Endometrial microvascular endothelial cells (primary cell): ENCODE results near the gene THYN1. TPM values are rescaled to one million over a fixed set of nuclear protein-coding genes. Genes with fewer than 3 reads are reported as not detected.

Source experiments
- total RNA-seq: library from RNA; depleted of rRNA; stranded (reverse); fragments of >200 nt; gene quantifications from one replicate; pipeline ENCODE4 v1.2.3, GENCODE V29; 2015; ENCODE audit errors: inconsistent ontology term

The THYN1 gene
- total RNA-seq, 1 donor from 2014 or later, result 42.7 TPM

Other genes with a start within 250 kb of the THYN1 start
- 75.9 TPM for gene JAM3, start 184.3 kb downstream of the THYN1 start, total RNA-seq
- gene NCAPD3, start 29.4 kb downstream of the THYN1 start, total RNA-seq, result 30.1 TPM
- gene VPS26B, start 28.7 kb downstream of the THYN1 start, total RNA-seq, result 35.1 TPM
- 21.7 TPM for gene ACAD8, start 216 bp upstream of the THYN1 start, total RNA-seq
- gene GLB1L3, start 23.0 kb upstream of the THYN1 start, total RNA-seq, result not detected
- gene GLB1L2, start 78.6 kb upstream of the THYN1 start, total RNA-seq, result not detected
- gene B3GAT1, start 158.9 kb upstream of the THYN1 start, total RNA-seq, result not detected